ENCODE data around the gene DIMT1. TPM values are rescaled to one million over a fixed set of nuclear protein-coding genes. Genes with fewer than 3 reads are reported as not detected.

Gene DIMT1
- total RNA-seq, 1 experiment from 2014 or later = 92.0 TPM

DNA sequence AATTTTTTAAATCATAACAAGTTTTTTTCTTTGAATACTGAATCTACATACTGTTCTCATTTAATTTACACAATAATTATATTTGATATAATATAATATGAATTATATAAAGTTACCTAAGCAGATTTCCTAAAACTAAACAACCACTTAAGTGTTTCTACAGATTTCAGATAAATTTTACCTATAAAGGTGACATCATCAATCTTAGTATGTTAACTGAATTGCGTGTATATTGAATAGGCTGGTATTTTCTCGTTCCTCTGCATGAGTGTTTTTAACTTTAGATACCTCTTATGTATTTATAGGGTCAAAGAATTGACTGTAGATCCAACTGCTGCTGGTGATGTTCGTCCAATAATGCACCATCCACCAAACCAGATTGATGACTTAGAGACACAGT lies 30.3 kb downstream of the DIMT1 start:
- in situ Hi-C loops (cut with HindIII; ENCODE audit: low sequenced_read_pairs) = no loop called here
- DNase-seq (ENCODE audit: low spot score) = no peak

- no peak for DNase-seq (ENCODE audit: low spot score)
- in situ Hi-C loops (cut with HindIII; ENCODE audit: low sequenced_read_pairs) = no loop called here
Observed at GRCh38 chr5:62372600-62372999, 31.1 kb downstream of the DIMT1 start.

DNA sequence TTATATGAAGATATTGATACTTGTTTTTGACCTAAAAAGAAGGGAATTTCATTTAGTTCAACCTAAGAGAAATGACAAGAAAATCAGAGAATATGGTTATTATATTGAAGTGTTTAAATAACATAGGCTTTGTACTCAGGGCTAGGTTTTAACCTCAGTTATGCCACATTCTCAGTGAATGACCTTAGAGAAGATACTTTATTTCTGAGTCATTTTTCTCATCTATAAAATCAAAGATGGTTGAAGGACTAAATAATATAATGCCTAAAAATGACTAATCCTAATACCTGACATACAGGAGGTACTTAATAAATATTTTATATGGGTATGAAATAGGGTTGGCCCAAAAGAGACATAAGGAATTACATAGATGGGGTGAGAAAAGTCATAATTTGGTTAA lies 32.3 kb downstream of the DIMT1 start:
- in situ Hi-C loops (cut with HindIII; ENCODE audit: low sequenced_read_pairs) = no loop called here
- DNase-seq (ENCODE audit: low spot score) = no peak

DNA sequence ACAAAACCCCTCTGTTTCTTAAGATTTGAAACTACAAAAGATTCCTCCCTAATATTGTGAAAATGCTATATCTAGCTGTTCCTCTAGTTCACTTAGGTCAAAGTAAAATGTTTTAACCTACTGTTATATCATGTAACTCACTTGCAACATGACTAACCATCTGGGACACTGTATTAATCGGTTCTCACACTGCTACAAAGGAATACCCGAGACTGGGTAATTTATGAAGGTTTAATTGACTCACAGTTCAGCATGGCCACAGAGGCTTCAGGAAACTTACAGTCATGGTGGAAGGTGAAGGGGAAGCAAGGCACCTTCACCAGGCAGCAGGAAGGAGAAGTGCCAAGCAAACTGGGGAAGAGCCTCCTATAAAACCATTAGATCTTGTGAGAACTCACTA lies 34.7 kb downstream of the DIMT1 start:
- DNase-seq (ENCODE audit: low spot score) = no peak
- in situ Hi-C loops (cut with HindIII; ENCODE audit: low sequenced_read_pairs) = no loop called here

GRCh38 chr5:62362701-62363100 lies 41.0 kb downstream of the DIMT1 start:
- no peak for DNase-seq (ENCODE audit: low spot score)
- in situ Hi-C loops (cut with HindIII; ENCODE audit: low sequenced_read_pairs) = no loop called here

DNA sequence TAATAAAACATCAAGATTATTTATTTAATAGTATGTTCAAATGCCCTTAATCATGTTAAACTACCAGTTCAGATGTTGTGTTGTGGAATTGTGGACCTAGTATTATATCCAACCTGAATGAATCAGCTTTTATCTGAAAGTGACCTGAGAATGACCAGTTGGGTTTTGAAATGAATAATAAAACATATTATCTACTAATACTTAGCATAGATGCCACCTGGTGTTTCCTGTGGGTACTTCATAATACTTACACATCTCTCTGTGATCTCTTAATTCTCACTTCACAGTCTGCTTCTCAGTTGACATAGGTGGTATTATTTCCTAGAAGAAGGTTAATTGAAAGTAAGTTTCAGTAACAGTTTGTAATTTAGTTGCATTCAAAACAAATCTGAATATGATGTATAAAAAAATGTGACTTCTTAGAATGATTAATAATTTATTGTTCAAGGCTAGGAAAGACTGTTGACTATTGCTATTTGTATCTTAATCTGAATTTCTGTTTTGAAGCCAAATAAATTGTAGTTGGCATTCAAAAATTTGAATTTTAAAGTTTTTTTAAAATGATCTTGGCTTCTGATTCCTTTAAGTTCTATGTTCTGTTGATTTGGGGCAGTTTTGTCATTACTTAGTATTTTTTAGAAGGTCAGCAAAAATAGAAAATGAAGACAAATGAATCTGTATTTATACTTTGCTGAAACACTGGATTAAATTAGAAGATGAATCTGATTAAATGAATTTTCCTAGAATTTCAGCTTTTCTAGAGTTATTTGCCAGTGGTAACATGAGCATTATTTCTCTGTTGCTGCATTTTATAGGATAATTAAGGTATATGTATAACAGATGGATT lies 49.5 kb downstream of the DIMT1 start:
- in situ Hi-C loops (cut with HindIII; ENCODE audit: low sequenced_read_pairs) = no loop called here
- peak; percentile 65 for DNase-seq (ENCODE audit: low spot score)

GRCh38 chr5:62348723-62349481 lies 54.8 kb downstream of the DIMT1 start:
- in situ Hi-C loops (cut with HindIII; ENCODE audit: low sequenced_read_pairs) = no loop called here
- DNase-seq (ENCODE audit: low spot score) = no peak

- in situ Hi-C loops (cut with HindIII; ENCODE audit: low sequenced_read_pairs) = no loop called here
- DNase-seq (ENCODE audit: low spot score) = no peak
Observed at GRCh38 chr5:62347928-62348327, 55.8 kb downstream of the DIMT1 start.

GRCh38 chr5:62346748-62347147 lies 57.0 kb downstream of the DIMT1 start:
- DNase-seq (ENCODE audit: low spot score) = no peak
- in situ Hi-C loops (cut with HindIII; ENCODE audit: low sequenced_read_pairs) = no loop called here

GRCh38 chr5:62343428-62343827 lies 60.3 kb downstream of the DIMT1 start:
- in situ Hi-C loops (cut with HindIII; ENCODE audit: low sequenced_read_pairs) = no loop called here
- DNase-seq (ENCODE audit: low spot score) = no peak

GRCh38 chr5:62342476-62342837 lies 61.2 kb downstream of the DIMT1 start:
- in situ Hi-C loops (cut with HindIII; ENCODE audit: low sequenced_read_pairs) = no loop called here
- no peak for DNase-seq (ENCODE audit: low spot score)

- no peak for DNase-seq (ENCODE audit: low spot score)
- in situ Hi-C loops (cut with HindIII; ENCODE audit: low sequenced_read_pairs) = no loop called here
Observed at GRCh38 chr5:62341783-62342475, 61.8 kb downstream of the DIMT1 start.

GRCh38 chr5:62340979-62341378 lies 62.7 kb downstream of the DIMT1 start:
- no peak for DNase-seq (ENCODE audit: low spot score)
- in situ Hi-C loops (cut with HindIII; ENCODE audit: low sequenced_read_pairs) = no loop called here

- no peak for DNase-seq (ENCODE audit: low spot score)
- in situ Hi-C loops (cut with HindIII; ENCODE audit: low sequenced_read_pairs) = no loop called here
Observed at GRCh38 chr5:62340392-62340791, 63.3 kb downstream of the DIMT1 start.

Other genes with a start within 250 kb of the DIMT1 start
- 37.9 and 62.8 TPM in 2 replicates for gene KIF2A, start 97.7 kb downstream of the DIMT1 start, total RNA-seq (2014; rRNA removed; shearing (Covaris generic))
- gene IPO11, start 8.9 kb upstream of the DIMT1 start, total RNA-seq (2014; rRNA removed; shearing (Covaris generic)) = 40.1 and 48.2 TPM in 2 replicates
- 0.51 TPM in 1 of 2 replicates, not detected in the other for gene LRRC70, start 174.9 kb upstream of the DIMT1 start, total RNA-seq (2014; rRNA removed; shearing (Covaris generic))

Data from G401 (cell line).